Breast epithelium (tissue), 4 donors: ENCODE results near the gene ITGB7. TPM values are rescaled to one million over a fixed set of nuclear protein-coding genes. Genes with fewer than 3 reads are reported as not detected.

Experiments used
- DNase-seq, 2 donors: peaks; one replicate each; pipeline ENCODE4 v3.0.0-alpha.2; 2019; ENCODE audit warnings: low spot score in 2 of 2
- H3K27ac ChIP-seq, 2 donors: fragments of 200-600 bp; sonication (generic) in 1 of 2; one replicate each; pipeline ENCODE4 v1.5.1; 2016 to 2019; ENCODE audit warnings: mild to moderate bottlenecking in 1 of 2
- H3K27me3 ChIP-seq, 2 donors: fragments of 200-600 bp; sonication (generic) in 1 of 2; one replicate each; pipeline versions ENCODE4 v1.5.1 to v1.6.0; 2017 to 2019; ENCODE audit warnings: control low read depth in 1 of 2, mild to moderate bottlenecking in 1 of 2
- H3K36me3 ChIP-seq: fragments of 200-600 bp; one replicate; pipeline ENCODE4 v1.5.1; 2019
- H3K4me1 ChIP-seq, 2 donors: fragments of 200-600 bp; sonication (generic); one replicate each; pipeline ENCODE4 v1.5.1; 2016 to 2019; ENCODE audit warnings: control low read depth in 1 of 2
- H3K4me3 ChIP-seq, 3 donors: fragments of 200-600 bp; sonication (generic); 1 replicate in 2 of 3; 2 replicates in 1 of 3; pipeline ENCODE4 v1.5.1; 2016 to 2019; ENCODE audit warnings: mild to moderate bottlenecking in 3 of 3, moderate library complexity in 2 of 3
- H3K9me3 ChIP-seq, 2 donors: fragments of 200-600 bp; sonication (generic) in 1 of 2; one replicate each; pipeline ENCODE4 v1.5.1; 2016 to 2019; ENCODE audit warnings: control low read depth in 1 of 2
- POLR2A ChIP-seq: fragments of 450-650 bp; IDR thresholded peaks from one replicate; pipeline ENCODE4 v1.6.1; 2016; ENCODE audit warnings: antibody characterized with exemption, mild to moderate bottlenecking, moderate library complexity
- POLR2AphosphoS5 ChIP-seq, 3 donors: sonication (generic); formaldehyde crosslinking; IDR thresholded peaks; one replicate each; pipeline ENCODE4 v1.6.1; 2017; ENCODE audit warnings: antibody characterized with exemption in 3 of 3
- intact Hi-C: fragments of 100-400 bp; cut with DNase I; formaldehyde crosslinking; loops from one replicate; pipeline ENCODE4 v1.15.1; 2023; ENCODE audit warnings: low total_unique reads
- total RNA-seq, 3 donors: library from RNA; depleted of rRNA; stranded (reverse); fragments of >200 nt; gene quantifications; one replicate each; pipeline ENCODE4 v1.1.0, GENCODE V29; 2016
- TF ChIP-seq, protein P1 (sequence below), 3 donors: fragments of 450-650 bp; IDR thresholded peaks; one replicate each; pipeline ENCODE4 v1.5.1; 2016 to 2017; ENCODE audit warnings: antibody characterized with exemption in 3 of 3, mild to moderate bottlenecking in 3 of 3, moderate library complexity in 3 of 3

The ITGB7 gene
- total RNA-seq, 3 donors from 2014 or later = 1.1 to 2.9 (median 2.9) TPM

DNA sequence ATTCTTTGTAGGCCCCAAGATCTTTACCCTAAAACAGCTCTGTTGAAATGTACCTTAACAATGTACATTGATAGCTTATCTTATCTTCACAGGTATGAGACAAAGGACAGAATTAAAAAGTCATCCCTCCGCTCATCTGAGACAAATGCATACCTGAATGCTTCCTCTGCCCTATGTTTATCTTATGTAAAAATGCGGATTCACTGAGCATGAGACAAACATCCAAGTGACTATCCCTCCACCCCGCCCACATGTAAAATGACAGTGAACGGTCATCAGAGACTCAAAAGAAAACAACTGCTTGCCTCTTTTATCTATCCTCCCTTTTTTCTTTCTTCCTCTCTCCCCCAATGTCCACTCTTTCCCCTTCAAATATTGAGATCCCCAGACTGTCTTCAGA lies 63.7 kb downstream of the ITGB7 start:
- TF ChIP-seq POLR2AphosphoS5 (IDR thresholded peaks at IDR 0.05) (no peak), POLR2A (no peak)
- TF ChIP-seq, protein P1, sequence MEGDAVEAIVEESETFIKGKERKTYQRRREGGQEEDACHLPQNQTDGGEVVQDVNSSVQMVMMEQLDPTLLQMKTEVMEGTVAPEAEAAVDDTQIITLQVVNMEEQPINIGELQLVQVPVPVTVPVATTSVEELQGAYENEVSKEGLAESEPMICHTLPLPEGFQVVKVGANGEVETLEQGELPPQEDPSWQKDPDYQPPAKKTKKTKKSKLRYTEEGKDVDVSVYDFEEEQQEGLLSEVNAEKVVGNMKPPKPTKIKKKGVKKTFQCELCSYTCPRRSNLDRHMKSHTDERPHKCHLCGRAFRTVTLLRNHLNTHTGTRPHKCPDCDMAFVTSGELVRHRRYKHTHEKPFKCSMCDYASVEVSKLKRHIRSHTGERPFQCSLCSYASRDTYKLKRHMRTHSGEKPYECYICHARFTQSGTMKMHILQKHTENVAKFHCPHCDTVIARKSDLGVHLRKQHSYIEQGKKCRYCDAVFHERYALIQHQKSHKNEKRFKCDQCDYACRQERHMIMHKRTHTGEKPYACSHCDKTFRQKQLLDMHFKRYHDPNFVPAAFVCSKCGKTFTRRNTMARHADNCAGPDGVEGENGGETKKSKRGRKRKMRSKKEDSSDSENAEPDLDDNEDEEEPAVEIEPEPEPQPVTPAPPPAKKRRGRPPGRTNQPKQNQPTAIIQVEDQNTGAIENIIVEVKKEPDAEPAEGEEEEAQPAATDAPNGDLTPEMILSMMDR (IDR thresholded peaks at IDR 0.05) = no peak
- H3K36me3 ChIP-seq = no peaks in the 10 kb centered on the region
- H3K27ac ChIP-seq = no peak overlapping the region
- H3K9me3 ChIP-seq = no peaks in the 10 kb centered on the region
- no peak for DNase-seq
- no peaks in the 10 kb centered on the region for H3K27me3 ChIP-seq
- intact Hi-C loops = loop anchor here (10.0 kb wide), 1 partner anchor 639 kb away; no protein-coding TSS in a partner anchor
- no peak overlapping the region for H3K4me3 ChIP-seq
- no peaks in the 10 kb centered on the region for H3K4me1 ChIP-seq

Other genes starting within 250 kb of the ITGB7 start
- gene EIF4B, start 200.8 kb downstream of the ITGB7 start, total RNA-seq = 100 to 1,000 TPM; 600 to 759 (median 614) TPM
- 100 to 1,000 TPM in 2 of 3 donors, 10 to 100 TPM in 1; 65.4 to 228 (median 156) TPM for gene TNS2, start 157.2 kb downstream of the ITGB7 start, total RNA-seq
- 10 to 100 TPM; 31.8 to 45.8 (median 36.3) TPM for gene SPRYD3, start 127.9 kb downstream of the ITGB7 start, total RNA-seq
- 100 to 1,000 TPM; 169 to 708 (median 284) TPM for gene IGFBP6, start 109.6 kb downstream of the ITGB7 start, total RNA-seq
- under 1 TPM in 2 of 3 donors, not detected in 1; 0.16 to 0.33 TPM for gene SOAT2, start 103.8 kb downstream of the ITGB7 start, total RNA-seq
- gene ZNF740, start 26.5 kb downstream of the ITGB7 start, total RNA-seq = 10 to 100 TPM; 17.9 to 22.0 (median 19.3) TPM
- 10 to 100 TPM; 60.2 to 74.1 (median 68.8) TPM for gene CSAD, start 26.3 kb downstream of the ITGB7 start, total RNA-seq
- 10 to 100 TPM; 12.2 to 39.8 (median 23.3) TPM for gene RARG, start 25.0 kb upstream of the ITGB7 start, total RNA-seq
- gene ESPL1, start 61.0 kb upstream of the ITGB7 start, total RNA-seq = 1 to 10 TPM in 2 of 3 donors, under 1 TPM in 1; 0.33 to 1.3 (median 1.2) TPM
- 1,000 to 10,000 TPM in 1 of 3 donors, 100 to 1,000 TPM in 2; 764 to 1,048 (median 840) TPM for gene PFDN5, start 88.3 kb upstream of the ITGB7 start, total RNA-seq
- gene MYG1, start 92.4 kb upstream of the ITGB7 start, total RNA-seq = 10 to 100 TPM; 35.7 to 63.8 (median 39.1) TPM
- gene AAAS, start 114.4 kb upstream of the ITGB7 start, total RNA-seq = 10 to 100 TPM; 46.2 to 63.7 (median 51.0) TPM
- gene SP7, start 129.1 kb upstream of the ITGB7 start, total RNA-seq = not detected
- gene SP1, start 172.9 kb upstream of the ITGB7 start, total RNA-seq = 100 to 1,000 TPM in 1 of 3 donors, 10 to 100 TPM in 2; 84.6 to 111 (median 91.4) TPM
- under 1 TPM in 1 of 3 donors, not detected in 2; 0.15 TPM for gene AMHR2, start 216.6 kb upstream of the ITGB7 start, total RNA-seq
- 10 to 100 TPM; 57.1 to 65.1 (median 61.0) TPM for gene PRR13, start 234.5 kb upstream of the ITGB7 start, total RNA-seq
- gene PCBP2, start 244.9 kb upstream of the ITGB7 start, total RNA-seq = 100 to 1,000 TPM; 512 to 722 (median 529) TPM